Endothelial cell of umbilical vein (primary cell): Measurements from ENCODE around the gene HECA. TPM values are rescaled to one million over a fixed set of nuclear protein-coding genes. Genes with fewer than 3 reads are reported as not detected.

Experiments used
- BruUV-seq: library from RNA; stranded (reverse); fragments of 400-500 nt; replicated peaks from 2 replicates; lab custom pipeline; 2021; lab: Mats Ljungman, UMichigan
- CTCF ChIA-PET: fragments of 300-600, 350-600 bp; sonication (Branson Sonifier 250); formaldehyde crosslinking; loops from one replicate; lab custom pipeline; 2021; ENCODE audit warnings: antibody characterized with exemption, inconsistent platforms; lab: Charles Lee
- POLR2A ChIA-PET: fragments of 300-600, 350-600 bp; sonication (Branson Sonifier 250); formaldehyde crosslinking; loops from one replicate; lab custom pipeline; 2021; ENCODE audit warnings: antibody characterized with exemption, inconsistent platforms; lab: Charles Lee
- DNase-seq: peaks from one replicate; pipeline ENCODE4 v3.0.0-alpha.2; 2011; ENCODE audit warnings: low read depth, low spot score
- FAIRE-seq: peaks from 2 replicates; lab custom pipeline; 2011; peaks lifted over from hg19 to GRCh38; lab: Jason Lieb, UNC
- H2AFZ ChIP-seq: 2 replicates; pipeline ENCODE4 v1.6.0; 2012; ENCODE audit warnings: low read depth, low read length, control low read depth, inconsistent platforms
- H3K27ac ChIP-seq: 2 replicates; pipeline ENCODE4 v1.5.1; 2011; ENCODE audit warnings: low read depth, mild to moderate bottlenecking, control low read depth, low read length, moderate library complexity; ENCODE audit not compliant: insufficient read depth
- H3K27me3 ChIP-seq, 2 experiments: 2 replicates each; pipeline versions ENCODE4 v1.6.0 to v1.6.1; 2011; ENCODE audit warnings: low read length in 2 of 2, mixed read lengths in 1 of 2; ENCODE audit not compliant: control insufficient read depth in 2 of 2, insufficient read depth in 2 of 2
- H3K36me3 ChIP-seq, 2 experiments: 2 replicates in 1 of 2; 3 replicates in 1 of 2; pipeline ENCODE4 v1.5.1; 2011; ENCODE audit warnings: low read length in 2 of 2, mild to moderate bottlenecking in 1 of 2, moderate library complexity in 1 of 2; ENCODE audit not compliant: control insufficient read depth in 2 of 2, insufficient read depth in 2 of 2; ENCODE audit errors: extremely low read depth in 1 of 2
- H3K4me1 ChIP-seq: 3 replicates; pipeline ENCODE4 v1.5.1; 2011; ENCODE audit warnings: mild to moderate bottlenecking, low read length; ENCODE audit not compliant: control insufficient read depth, insufficient read depth; ENCODE audit errors: extremely low read depth
- H3K4me2 ChIP-seq: 2 replicates; pipeline ENCODE4 v1.6.1; 2011; ENCODE audit warnings: low read length, control low read depth, mixed read lengths; ENCODE audit not compliant: insufficient read depth
- H3K4me3 ChIP-seq, 3 experiments: fragments of 200-600 bp in 1 of 3; sonication (generic), shearing (Covaris generic) in 1 of 3; replicated peaks in 1 of 3; 2 replicates each; pipeline ENCODE4 v1.5.1; 2011 to 2016; ENCODE audit warnings: control low read depth in 3 of 3, low read length in 3 of 3, mild to moderate bottlenecking in 2 of 3, inconsistent platforms in 1 of 3, low read depth in 1 of 3, moderate library complexity in 1 of 3; ENCODE audit not compliant: insufficient read depth in 1 of 3
- H3K79me2 ChIP-seq: 2 replicates; pipeline ENCODE4 v1.6.0; 2012; ENCODE audit warnings: low read length, inconsistent platforms; ENCODE audit not compliant: control insufficient read depth, insufficient read depth
- H3K9ac ChIP-seq: replicated peaks from 2 replicates; pipeline ENCODE3; 2011; ENCODE audit warnings: low read length, control low read depth; ENCODE audit not compliant: insufficient read depth; ENCODE audit errors: extremely low read depth
- H3K9me1 ChIP-seq: replicated peaks from 3 replicates; pipeline ENCODE4 v1.6.0; 2011; ENCODE audit warnings: mild to moderate bottlenecking, low read length; ENCODE audit not compliant: control insufficient read depth, insufficient read depth; ENCODE audit errors: extremely low read depth
- H3K9me3 ChIP-seq: replicated peaks from 2 replicates; pipeline ENCODE4 v1.5.1; 2012; ENCODE audit warnings: low read length, inconsistent platforms; ENCODE audit not compliant: control insufficient read depth, insufficient read depth
- H4K20me1 ChIP-seq: replicated peaks from 2 replicates; pipeline ENCODE3; 2011; ENCODE audit warnings: mild to moderate bottlenecking, low read length; ENCODE audit not compliant: control insufficient read depth, insufficient read depth; ENCODE audit errors: extremely low read depth
- EZH2 ChIP-seq: IDR thresholded peaks from 2 replicates; pipeline ENCODE4 v1.6.1; 2012; ENCODE audit warnings: borderline replicate concordance, low read depth, mild to moderate bottlenecking, moderate library complexity, low read length, inconsistent platforms; ENCODE audit not compliant: severe bottlenecking
- GATA2 ChIP-seq: IDR thresholded peaks from 2 replicates; pipeline ENCODE4 v1.7.0; 2011; ENCODE audit warnings: low read depth, mild to moderate bottlenecking, moderate library complexity, mixed read lengths, low read length; ENCODE audit not compliant: insufficient read length, insufficient read depth
- JUN ChIP-seq: IDR thresholded peaks from 2 replicates; pipeline ENCODE4 v1.6.1; 2011; ENCODE audit warnings: borderline replicate concordance, low read depth; ENCODE audit not compliant: insufficient read length, insufficient read depth
- MYC ChIP-seq: IDR thresholded peaks from one replicate; pipeline ENCODE4 v1.6.1; 2011; ENCODE audit warnings: mild to moderate bottlenecking, low read depth, low read length
- POLR2A ChIP-seq: IDR thresholded peaks from 2 replicates; pipeline ENCODE4 v1.6.1; 2012; ENCODE audit warnings: low read depth, mild to moderate bottlenecking, control low read depth, low read length
- POLR2AphosphoS5 ChIP-seq: IDR thresholded peaks from 2 replicates; pipeline ENCODE4 v1.6.1; 2012; ENCODE audit warnings: low read depth, mild to moderate bottlenecking, control low read depth, low read length, moderate library complexity; ENCODE audit not compliant: insufficient read depth
- dilution Hi-C: fragments of 300-500 bp; cut with MboI; formaldehyde crosslinking; loops from one replicate; pipeline ENCODE4 v1.15.0; 2019; ENCODE audit warnings: low sequenced_read_pairs; ENCODE audit not compliant: extremely low pct_ligation_motif_present
- intact Hi-C: fragments of 100-400 bp; cut with micrococcal nuclease; formaldehyde crosslinking; loops from one replicate; pipeline ENCODE4 v1.10.0; 2022
- polyA plus RNA-seq, 4 experiments: library from polyadenylated mRNA; depleted of rRNA in 3 of 4; stranded (reverse) in 3 of 4; unstranded in 1 of 4; fragments of >200 nt; gene quantifications; 2 replicates each; pipeline versions ENCODE4 v1.2.1 to v1.2.3, GENCODE V29; 2011 to 2012; ENCODE audit warnings: missing spikeins in 1 of 4
- total RNA-seq: library from RNA; stranded (reverse); gene quantifications from 2 replicates; pipeline ENCODE4 v1.2.3, GENCODE V29; 2021
- TF ChIP-seq, protein P1 (sequence below): IDR thresholded peaks from 2 replicates; pipeline ENCODE4 v1.6.1; 2011; ENCODE audit not compliant: insufficient read depth, insufficient read length
- TF ChIP-seq, protein P2 (sequence below), 2 donors: IDR thresholded peaks; 1 replicate in 1 of 2; 2 replicates in 1 of 2; pipeline ENCODE4 v1.5.1; 2011; ENCODE audit warnings: low read length in 2 of 2, mild to moderate bottlenecking in 2 of 2, moderate library complexity in 2 of 2, control low read depth in 1 of 2, inconsistent platforms in 1 of 2, low read depth in 1 of 2; ENCODE audit not compliant: insufficient read depth in 1 of 2; ENCODE audit errors: extremely low read depth in 1 of 2

The HECA gene
- total and polyA plus RNA-seq, 2 donors (not counting 3 experiments of a cell fraction or from before 2014, with no cell fraction given): 5.8 to 16.7 TPM

DNA sequence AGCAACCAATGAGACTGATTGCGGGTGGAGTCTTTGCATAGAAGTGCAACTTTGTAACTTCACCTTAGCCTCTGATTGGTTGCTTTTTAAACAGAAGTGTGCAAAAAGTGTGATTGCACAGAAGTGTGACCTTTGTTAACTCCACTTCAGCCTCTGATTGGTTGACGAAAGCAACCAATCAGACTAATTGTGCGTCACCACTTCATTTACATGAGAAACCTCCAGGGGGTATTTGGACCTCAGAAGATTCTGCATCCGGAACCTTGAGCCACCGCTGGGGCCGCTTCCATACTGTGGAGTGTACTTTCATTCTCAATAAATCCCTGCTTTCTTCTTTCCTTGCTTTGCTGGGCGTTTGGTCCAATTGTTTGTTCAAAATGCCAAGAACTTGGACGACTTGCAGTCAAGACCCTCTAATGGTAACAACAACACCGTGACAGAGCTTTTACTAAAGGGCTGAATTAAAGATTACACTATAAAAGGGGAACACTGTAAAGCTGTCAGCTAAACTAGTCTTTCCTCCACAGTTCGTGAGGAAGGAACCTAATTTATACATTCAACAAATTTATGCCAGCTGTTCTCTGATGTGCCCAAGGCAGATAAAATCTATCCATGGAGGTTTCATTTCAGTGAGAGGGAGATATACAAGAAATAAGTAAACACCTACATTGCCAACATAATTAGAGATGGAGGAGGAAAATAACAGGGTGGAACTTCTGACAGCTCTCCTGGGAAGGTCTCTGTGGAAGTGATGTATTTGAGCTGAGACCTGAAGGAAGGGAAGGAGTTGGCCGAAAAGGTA is 1.4 kb upstream of the HECA start:
- H3K9me1 ChIP-seq: no peaks in the 10 kb centered on the region
- intact Hi-C loops: loop anchor here (2.0 kb wide), 1 partner anchor 105 kb away; the partner anchor contains the start of gene ABRACL
- ChIA-PET CTCF (interaction anchor here (1.1 to 1.3 kb wide), 4 partner anchors 13 to 231 kb away, joined by 3 to 4 read pairs (median 4); no protein-coding TSS in a partner anchor), POLR2A (no interaction called here)
- peaks cover 4% of the 10 kb centered on the region for H3K4me1 ChIP-seq
- no peak for DNase-seq
- FAIRE-seq: no peak
- H3K27ac ChIP-seq: no peak overlapping the region
- H3K79me2 ChIP-seq: peaks cover 16% of the 10 kb centered on the region
- H3K4me2 ChIP-seq: no peak overlapping the region
- H3K9me3 ChIP-seq: no peaks in the 10 kb centered on the region
- H3K36me3 ChIP-seq: no peaks in the 10 kb centered on the region
- TF ChIP-seq EZH2 (no peak), POLR2A (no peak), MYC (no peak), GATA2 (no peak), POLR2AphosphoS5 (no peak), JUN (no peak)
- TF ChIP-seq, protein P1, sequence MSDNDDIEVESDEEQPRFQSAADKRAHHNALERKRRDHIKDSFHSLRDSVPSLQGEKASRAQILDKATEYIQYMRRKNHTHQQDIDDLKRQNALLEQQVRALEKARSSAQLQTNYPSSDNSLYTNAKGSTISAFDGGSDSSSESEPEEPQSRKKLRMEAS: no peak
- TF ChIP-seq, protein P2, sequence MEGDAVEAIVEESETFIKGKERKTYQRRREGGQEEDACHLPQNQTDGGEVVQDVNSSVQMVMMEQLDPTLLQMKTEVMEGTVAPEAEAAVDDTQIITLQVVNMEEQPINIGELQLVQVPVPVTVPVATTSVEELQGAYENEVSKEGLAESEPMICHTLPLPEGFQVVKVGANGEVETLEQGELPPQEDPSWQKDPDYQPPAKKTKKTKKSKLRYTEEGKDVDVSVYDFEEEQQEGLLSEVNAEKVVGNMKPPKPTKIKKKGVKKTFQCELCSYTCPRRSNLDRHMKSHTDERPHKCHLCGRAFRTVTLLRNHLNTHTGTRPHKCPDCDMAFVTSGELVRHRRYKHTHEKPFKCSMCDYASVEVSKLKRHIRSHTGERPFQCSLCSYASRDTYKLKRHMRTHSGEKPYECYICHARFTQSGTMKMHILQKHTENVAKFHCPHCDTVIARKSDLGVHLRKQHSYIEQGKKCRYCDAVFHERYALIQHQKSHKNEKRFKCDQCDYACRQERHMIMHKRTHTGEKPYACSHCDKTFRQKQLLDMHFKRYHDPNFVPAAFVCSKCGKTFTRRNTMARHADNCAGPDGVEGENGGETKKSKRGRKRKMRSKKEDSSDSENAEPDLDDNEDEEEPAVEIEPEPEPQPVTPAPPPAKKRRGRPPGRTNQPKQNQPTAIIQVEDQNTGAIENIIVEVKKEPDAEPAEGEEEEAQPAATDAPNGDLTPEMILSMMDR (IDR thresholded peaks at IDR 0.05; ENCODE audit: extremely low read depth in 1 of 2, insufficient read depth in 1 of 2, low read depth in 1 of 2, low read length in 2 of 2): no peak
- H3K27me3 ChIP-seq: peaks cover 2% of the 10 kb centered on the region in 2 experiments
- H4K20me1 ChIP-seq: no peaks in the 10 kb centered on the region
- no TSS peak for BruUV-seq
- no peak overlapping the region for H3K4me3 ChIP-seq
- no peak overlapping the region for H2AFZ ChIP-seq
- H3K9ac ChIP-seq: no peak overlapping the region
- dilution Hi-C loops: no loop called here
